ENCODE results near the gene DCST2. TPM values are rescaled to one million over a fixed set of nuclear protein-coding genes. Genes with fewer than 3 reads are reported as not detected.

Gene DCST2
- total RNA-seq, 1 experiment from 2014 or later: 0.18 TPM

DNA sequence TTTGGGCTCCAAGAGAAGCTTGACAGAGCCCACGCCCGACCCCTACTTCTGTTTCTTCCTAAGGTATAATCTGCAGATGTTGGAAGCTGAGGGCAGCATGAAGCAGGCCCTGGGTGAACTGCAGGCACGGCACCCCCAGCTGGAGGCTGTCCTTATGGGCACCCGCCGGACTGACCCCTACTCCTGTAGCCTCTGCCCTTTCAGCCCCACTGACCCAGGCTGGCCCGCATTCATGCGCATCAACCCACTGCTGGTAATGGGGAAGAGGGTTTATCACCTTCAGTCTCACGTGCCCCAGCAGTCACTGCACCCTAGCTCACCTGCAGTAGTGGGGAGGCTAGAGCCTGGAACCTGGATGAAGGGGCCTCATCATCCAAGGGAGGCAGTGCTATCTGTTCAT lies 43.3 kb downstream of the DCST2 start:
- no peak for ATAC-seq
- Histone ChIP-seq H3K36me3 (ENCODE audit: low read depth, low read length) (peaks cover 38% of the 10 kb centered on the region), H4K20me1 (ENCODE audit: low read length) (peaks cover 16% of the 10 kb centered on the region; the same call in 1 of the 2 replicates), H3K9me2 (replicated peaks; ENCODE audit: low read length) (no peaks in the 10 kb centered on the region), H3K4me2 (ENCODE audit: low read length) (no peak overlapping the region), H2AFZ (ENCODE audit: low read length) (no peak overlapping the region), H3F3A (ENCODE audit: low read length, unreplicated experiment) (no peaks in the 10 kb centered on the region), H3K79me2 (ENCODE audit: low read length) (peaks cover 38% of the 10 kb centered on the region), H3K4me3 (ENCODE audit: low read length) (no peak overlapping the region), H3K9me3 (ENCODE audit: low read length) (no peaks in the 10 kb centered on the region), H3K9ac (ENCODE audit: low read length) (no peak overlapping the region), H3K4me1 (ENCODE audit: insufficient read depth, low read length) (no peaks in the 10 kb centered on the region), H3K27ac (ENCODE audit: low read length) (no peak overlapping the region), H3K27me3 (ENCODE audit: low read length) (no peaks in the 10 kb centered on the region)
- intact Hi-C loops (cut with micrococcal nuclease): no loop called here
- TF ChIP-seq EZH2phosphoT487 (IDR thresholded peaks at IDR 0.05; ENCODE audit: borderline replicate concordance, low read length): no peak
- TF ChIP-seq, protein P1, sequence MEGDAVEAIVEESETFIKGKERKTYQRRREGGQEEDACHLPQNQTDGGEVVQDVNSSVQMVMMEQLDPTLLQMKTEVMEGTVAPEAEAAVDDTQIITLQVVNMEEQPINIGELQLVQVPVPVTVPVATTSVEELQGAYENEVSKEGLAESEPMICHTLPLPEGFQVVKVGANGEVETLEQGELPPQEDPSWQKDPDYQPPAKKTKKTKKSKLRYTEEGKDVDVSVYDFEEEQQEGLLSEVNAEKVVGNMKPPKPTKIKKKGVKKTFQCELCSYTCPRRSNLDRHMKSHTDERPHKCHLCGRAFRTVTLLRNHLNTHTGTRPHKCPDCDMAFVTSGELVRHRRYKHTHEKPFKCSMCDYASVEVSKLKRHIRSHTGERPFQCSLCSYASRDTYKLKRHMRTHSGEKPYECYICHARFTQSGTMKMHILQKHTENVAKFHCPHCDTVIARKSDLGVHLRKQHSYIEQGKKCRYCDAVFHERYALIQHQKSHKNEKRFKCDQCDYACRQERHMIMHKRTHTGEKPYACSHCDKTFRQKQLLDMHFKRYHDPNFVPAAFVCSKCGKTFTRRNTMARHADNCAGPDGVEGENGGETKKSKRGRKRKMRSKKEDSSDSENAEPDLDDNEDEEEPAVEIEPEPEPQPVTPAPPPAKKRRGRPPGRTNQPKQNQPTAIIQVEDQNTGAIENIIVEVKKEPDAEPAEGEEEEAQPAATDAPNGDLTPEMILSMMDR (conservative IDR thresholded peaks at IDR 0.05; ENCODE audit: low read depth, low read length): no peak
- CTCF ChIA-PET: interaction anchor here (0.6 kb wide), 1 partner anchor 39 kb away, joined by 4 read pairs; no protein-coding TSS in a partner anchor
- DNase-seq: no peak
- BruUV-seq (replicated peaks): no TSS peak
- POLR2A ChIA-PET (ENCODE audit: unreplicated experiment): no interaction called here

DNA sequence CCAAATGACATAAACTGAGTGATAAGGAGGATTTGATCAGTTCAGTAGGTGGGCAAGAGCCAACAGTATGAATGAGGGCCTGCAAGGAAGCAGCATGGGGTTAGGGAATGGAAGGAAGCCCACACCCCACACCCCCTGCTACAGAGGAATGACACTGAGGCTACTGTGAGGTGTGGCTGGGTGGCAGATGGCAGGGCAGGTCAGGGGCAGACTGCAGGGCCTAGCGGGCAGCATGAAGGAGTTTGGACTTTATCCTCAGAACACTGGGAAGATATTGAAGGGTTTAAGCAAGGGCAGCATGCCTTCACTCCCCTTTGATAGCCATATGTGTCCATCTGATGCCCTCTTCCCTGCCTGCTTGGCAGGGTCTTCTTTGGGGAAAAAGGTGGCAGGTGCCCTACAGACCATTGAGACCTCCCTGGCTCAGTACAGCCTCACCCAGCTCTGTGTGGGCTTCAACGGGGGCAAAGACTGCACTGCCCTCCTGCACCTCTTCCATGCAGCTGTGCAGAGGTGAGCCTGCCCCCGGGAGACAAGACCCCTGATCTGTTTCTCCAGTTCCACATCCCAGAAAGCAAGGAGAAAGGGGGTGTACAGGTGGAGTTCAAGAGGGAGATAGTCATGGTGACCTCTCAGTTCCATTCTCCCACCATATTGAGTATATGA lies 44.3 kb downstream of the DCST2 start:
- Histone ChIP-seq H3K36me3 (ENCODE audit: low read depth, low read length) (peaks cover 38% of the 10 kb centered on the region), H3K9me3 (ENCODE audit: low read length) (no peaks in the 10 kb centered on the region), H3K4me2 (ENCODE audit: low read length) (no peak overlapping the region), H3K9me2 (replicated peaks; ENCODE audit: low read length) (no peaks in the 10 kb centered on the region), H2AFZ (ENCODE audit: low read length) (no peak overlapping the region), H3F3A (ENCODE audit: low read length, unreplicated experiment) (no peaks in the 10 kb centered on the region), H3K79me2 (ENCODE audit: low read length) (peaks cover 47% of the 10 kb centered on the region), H3K9ac (ENCODE audit: low read length) (no peak overlapping the region), H3K4me3 (ENCODE audit: low read length) (no peak overlapping the region), H3K4me1 (ENCODE audit: insufficient read depth, low read length) (no peaks in the 10 kb centered on the region), H3K27ac (ENCODE audit: low read length) (no peak overlapping the region), H4K20me1 (ENCODE audit: low read length) (peaks cover 16% of the 10 kb centered on the region; the same call in 1 of the 2 replicates), H3K27me3 (ENCODE audit: low read length) (no peaks in the 10 kb centered on the region)
- ChIA-PET CTCF (interaction anchor here (0.6 kb wide), 1 partner anchor 40 kb away, joined by 4 read pairs; no protein-coding TSS in a partner anchor), POLR2A (ENCODE audit: unreplicated experiment) (no interaction called here)
- intact Hi-C loops (cut with micrococcal nuclease): loop anchor here (10.0 kb wide), 1 partner anchor 575 kb away; the partner anchor contains the start of gene ASH1L
- BruUV-seq (replicated peaks): no TSS peak
- TF ChIP-seq, protein P1 (conservative IDR thresholded peaks at IDR 0.05; ENCODE audit: low read depth, low read length): no peak
- ATAC-seq: no peak
- DNase-seq: no peak

Measured in PC-3 (cell line).